ENCODE results near the gene RACK1. TPM values are rescaled to one million over a fixed set of nuclear protein-coding genes. Genes with fewer than 3 reads are reported as not detected.

The RACK1 gene
- total RNA-seq, 1 donor from 2014 or later, result 628 TPM

- peak; percentile 39 for TF ChIP-seq CTCF (IDR thresholded peaks at IDR 0.05; ENCODE audit: borderline replicate concordance)
- Histone ChIP-seq H3K9me3 (replicated peaks) (no peaks in the 10 kb centered on the region), H3K4me1 (peaks cover 43% of the 10 kb centered on the region), H3K27ac (replicated peaks) (peak within 1 kb of the TSS; percentile 100), H3K36me3 (peaks cover 10% of the 10 kb centered on the region), H3K4me3 (peak within 1 kb of the TSS; percentile 96), H3K27me3 (ENCODE audit: low read depth) (no peaks in the 10 kb centered on the region)
- peak; percentile 99 for DNase-seq
- intact Hi-C loops (cut with micrococcal nuclease), result no loop called here
Observed at GRCh38 chr5:181223058-181223728, 20.5 kb downstream of the RACK1 start, which contains the start of gene TRIM41. TSS of gene TRIM41 (plus strand) at chr5:181223281. CDS start at chr5:181224000, 719 bp downstream.

GRCh38 chr5:181222630-181223057 is 21.1 kb downstream of the RACK1 start:
- Histone ChIP-seq H3K27me3 (ENCODE audit: low read depth) (no peaks in the 10 kb centered on the region), H3K27ac (replicated peaks) (peak overlapping the region; percentile 100), H3K4me3 (peak overlapping the region; percentile 96), H3K9me3 (replicated peaks) (no peaks in the 10 kb centered on the region), H3K36me3 (peaks cover 8% of the 10 kb centered on the region), H3K4me1 (peaks cover 46% of the 10 kb centered on the region)
- no peak for DNase-seq
- intact Hi-C loops (cut with micrococcal nuclease), result no loop called here
- no peak for TF ChIP-seq CTCF (IDR thresholded peaks at IDR 0.05; ENCODE audit: borderline replicate concordance)

- intact Hi-C loops (cut with micrococcal nuclease), result no loop called here
- Histone ChIP-seq H3K4me1 (peaks cover 53% of the 10 kb centered on the region), H3K36me3 (peaks cover 2% of the 10 kb centered on the region), H3K4me3 (peak overlapping the region; percentile 96), H3K9me3 (replicated peaks) (no peaks in the 10 kb centered on the region), H3K27ac (replicated peaks) (peak overlapping the region; percentile 100), H3K27me3 (ENCODE audit: low read depth) (no peaks in the 10 kb centered on the region)
- TF ChIP-seq CTCF (IDR thresholded peaks at IDR 0.05; ENCODE audit: borderline replicate concordance), result no peak
- DNase-seq, result peak; percentile 91
Observed at GRCh38 chr5:181221792-181222629, 21.7 kb downstream of the RACK1 start.

GRCh38 chr5:181221105-181221791 is 22.5 kb downstream of the RACK1 start:
- H3K36me3 ChIP-seq, result no peaks in the 10 kb centered on the region
- no peaks in the 10 kb centered on the region for H3K9me3 ChIP-seq (replicated peaks)
- H3K4me1 ChIP-seq, result peaks cover 60% of the 10 kb centered on the region
- no peaks in the 10 kb centered on the region for H3K27me3 ChIP-seq (ENCODE audit: low read depth)
- no peak for DNase-seq
- intact Hi-C loops (cut with micrococcal nuclease), result no loop called here
- peak overlapping the region; percentile 100 for H3K27ac ChIP-seq (replicated peaks)
- no peak for TF ChIP-seq CTCF (IDR thresholded peaks at IDR 0.05; ENCODE audit: borderline replicate concordance)
- H3K4me3 ChIP-seq, result peak overlapping the region; percentile 96

- intact Hi-C loops (cut with micrococcal nuclease), result no loop called here
- peaks cover 60% of the 10 kb centered on the region for H3K4me1 ChIP-seq
- TF ChIP-seq CTCF (IDR thresholded peaks at IDR 0.05; ENCODE audit: borderline replicate concordance), result no peak
Observed at GRCh38 chr5:181220178-181220515, 23.6 kb downstream of the RACK1 start.

More at GRCh38 chr5:181220178-181220515, 23.6 kb downstream of the RACK1 start:
- no peak overlapping the region for H3K4me3 ChIP-seq
- H3K9me3 ChIP-seq (replicated peaks), result no peaks in the 10 kb centered on the region
- no peaks in the 10 kb centered on the region for H3K27me3 ChIP-seq (ENCODE audit: low read depth)
- H3K27ac ChIP-seq (replicated peaks), result no peak overlapping the region
- DNase-seq, result no peak
- no peaks in the 10 kb centered on the region for H3K36me3 ChIP-seq

All from left ventricle myocardium inferior (tissue), 1 donor.